EH (cell line): ENCODE results near the gene KREMEN2.
"Not testable (repeated sequence)": the region's sequence is repeated elsewhere in the genome, so short reads cannot be mapped to it uniquely, and the experiment has no call there.

Source experiments
- DNase-seq: peaks from one replicate; pipeline ENCODE4 v3.0.0-alpha.2; 2015; ENCODE audit warnings: low read depth

KREMEN2 gene

DNA sequence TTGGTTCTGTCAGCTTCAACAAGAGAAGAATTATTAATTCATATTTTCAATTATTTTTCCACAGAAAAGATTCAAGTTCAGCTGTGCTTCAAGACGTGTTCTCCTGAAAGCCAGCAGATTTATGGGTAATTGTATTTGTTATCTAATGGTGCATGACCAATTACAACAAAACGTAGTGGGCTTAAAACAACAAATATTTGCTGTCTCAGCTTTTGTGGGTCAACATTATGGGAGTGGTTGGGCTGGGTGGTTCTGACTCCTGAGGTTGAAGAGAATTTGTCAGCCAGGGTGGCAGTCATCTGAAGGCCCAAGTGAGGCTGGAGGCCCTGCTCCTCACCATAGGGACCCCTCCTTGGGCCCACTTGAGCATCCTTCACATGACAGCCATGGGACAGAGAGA lies 24.1 kb upstream of the KREMEN2 start:
- no peak for DNase-seq

DNA sequence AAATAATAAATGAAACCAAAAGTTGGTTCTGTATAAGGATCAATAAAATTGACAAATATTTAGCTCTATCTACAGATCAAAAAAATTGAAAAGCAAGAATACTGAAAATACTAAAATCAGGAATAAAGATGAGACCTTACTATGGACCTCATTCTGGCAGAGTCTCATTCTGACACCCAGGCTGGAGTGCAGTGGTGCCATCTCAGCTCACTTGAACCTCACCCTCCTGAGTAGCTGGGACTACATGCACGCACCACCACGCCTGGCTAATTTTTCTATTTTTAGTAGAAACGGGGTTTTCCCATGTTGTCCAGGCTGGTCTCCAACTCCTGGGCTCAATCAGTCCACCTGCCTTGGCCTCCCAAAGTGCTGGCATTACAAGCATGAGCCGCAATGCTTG lies 22.0 kb upstream of the KREMEN2 start:
- no peak for DNase-seq

DNA sequence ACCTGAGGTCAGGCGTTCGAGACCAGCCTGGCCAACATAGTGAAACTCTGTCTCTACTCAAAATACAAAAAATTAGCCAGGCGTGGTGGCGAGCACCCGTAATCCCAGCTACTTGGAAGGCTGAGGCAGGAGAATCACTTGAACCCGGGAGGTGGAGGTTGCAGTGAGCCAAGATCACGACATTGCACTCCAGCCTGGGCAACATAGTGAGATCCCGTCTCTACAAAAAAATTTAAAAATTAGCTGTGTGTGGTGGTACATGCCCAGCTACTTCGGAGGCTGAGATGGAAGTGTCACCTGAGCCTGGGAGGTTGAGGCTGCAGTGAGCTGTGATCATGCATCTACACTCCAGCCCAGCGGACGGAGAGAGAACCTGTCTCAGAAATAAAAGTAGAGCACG lies 20.4 kb upstream of the KREMEN2 start:
- DNase-seq = not testable (repeated sequence)

DNA sequence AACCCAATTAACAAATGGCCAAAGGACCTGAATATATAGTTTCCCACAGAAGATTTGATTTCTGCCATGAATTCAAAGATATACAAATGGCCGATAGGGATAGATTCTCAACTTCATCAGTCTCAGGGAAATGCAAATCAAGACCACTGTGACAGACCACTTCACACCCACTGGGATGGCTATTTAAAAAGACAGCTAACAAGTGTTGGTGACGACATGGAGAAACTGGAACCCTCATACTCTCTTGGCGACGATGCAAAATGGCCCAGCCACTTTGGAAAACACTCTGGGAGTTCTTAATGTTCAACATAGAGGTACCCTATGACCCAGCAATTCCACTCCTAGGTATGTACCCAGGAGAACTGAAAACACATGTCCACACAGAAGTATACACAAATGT lies 17.4 kb upstream of the KREMEN2 start:
- no peak for DNase-seq

DNA sequence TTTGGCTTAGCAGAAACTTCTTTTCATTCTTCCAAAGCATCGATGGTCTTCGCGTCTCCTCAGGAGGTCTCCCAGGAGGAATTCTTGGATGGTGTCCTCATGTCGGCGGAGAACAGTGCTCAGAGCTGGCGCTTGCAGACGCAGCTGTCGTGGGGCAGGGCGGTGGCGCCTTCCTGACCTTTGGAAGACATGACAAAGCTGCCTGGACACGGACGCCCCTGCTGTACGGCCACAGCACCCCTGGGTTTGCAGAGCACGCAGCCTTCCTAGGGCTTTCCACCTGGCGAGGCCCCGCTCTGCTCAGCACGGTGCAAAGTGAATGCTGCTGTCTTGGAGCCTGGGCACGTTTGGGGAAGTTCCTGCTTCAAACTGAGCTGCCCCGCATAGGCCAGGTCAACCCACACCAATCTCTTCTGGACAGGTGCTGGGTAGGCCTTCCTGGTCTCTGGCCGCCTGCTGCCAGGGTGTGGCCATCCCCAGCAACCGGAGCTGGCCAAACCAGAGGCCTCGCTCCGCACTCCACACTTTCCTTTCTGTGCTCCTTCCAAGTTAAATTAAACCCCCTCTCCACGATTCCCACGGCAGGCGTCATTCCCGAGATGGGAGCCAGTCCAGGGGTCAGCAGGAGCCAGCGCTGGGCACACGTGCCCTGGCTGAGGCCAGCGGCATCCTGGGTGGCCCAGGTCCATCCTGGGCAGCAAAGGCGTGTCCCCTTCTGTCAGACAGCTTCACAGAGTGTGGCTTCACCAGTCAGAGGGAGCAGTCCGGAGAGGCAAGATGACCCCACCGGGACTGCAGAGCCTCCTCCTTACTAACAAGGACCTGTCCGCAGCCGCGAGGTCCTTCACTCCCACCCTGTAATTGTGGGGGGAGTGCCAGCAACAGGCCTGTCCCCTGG lies 15.0 kb upstream of the KREMEN2 start:
- DNase-seq = no peak

DNA sequence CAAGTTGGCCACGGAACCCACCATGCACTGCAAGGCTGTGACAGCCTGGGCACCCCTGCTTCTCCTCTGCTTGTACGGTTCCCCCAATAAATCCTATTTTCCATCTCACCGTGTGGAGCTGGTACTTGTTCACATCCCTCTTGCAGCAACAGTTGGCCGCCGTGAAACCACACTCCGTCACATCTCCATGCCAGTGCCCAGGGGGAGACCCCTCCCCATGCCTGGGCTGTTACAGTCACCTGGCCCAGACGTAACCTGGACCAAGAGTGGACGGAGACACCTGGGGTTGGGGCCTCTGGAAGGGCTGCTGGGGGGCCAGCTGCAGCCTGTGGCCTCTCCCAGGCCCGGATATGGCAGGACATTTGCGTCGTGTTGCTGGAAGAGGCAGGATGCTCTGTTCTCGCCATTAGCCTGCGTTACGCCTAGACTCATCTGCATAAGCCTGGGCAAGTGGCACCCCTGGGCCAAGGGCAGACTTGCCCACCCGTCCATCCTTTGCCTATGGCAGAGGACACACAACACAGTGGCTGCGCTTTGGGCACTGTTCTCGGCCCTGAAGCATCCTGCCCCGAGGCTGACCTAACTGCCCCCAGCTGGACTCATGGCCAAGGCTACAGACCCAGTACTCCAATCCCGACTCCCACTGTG lies 14.2 kb upstream of the KREMEN2 start:
- DNase-seq = no peak

DNA sequence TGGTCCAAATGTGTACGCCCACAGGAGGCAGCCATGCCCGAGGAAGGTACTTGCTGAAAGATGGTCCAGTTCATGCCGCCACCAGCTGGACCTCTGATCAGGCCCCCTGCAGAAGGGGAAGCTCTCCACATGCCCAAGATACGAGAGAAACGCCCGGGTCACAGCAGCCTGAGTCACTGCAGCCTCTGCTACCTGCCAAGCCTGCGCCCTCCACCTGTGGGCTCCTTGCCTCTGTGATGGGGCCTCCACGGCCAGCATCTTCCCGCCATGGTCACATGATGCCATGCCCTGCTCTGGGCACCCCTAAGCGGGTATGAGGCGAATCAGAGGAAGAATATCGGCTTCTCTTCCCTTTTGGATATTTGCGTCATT lies 13.7 kb upstream of the KREMEN2 start:
- no peak for DNase-seq

DNA sequence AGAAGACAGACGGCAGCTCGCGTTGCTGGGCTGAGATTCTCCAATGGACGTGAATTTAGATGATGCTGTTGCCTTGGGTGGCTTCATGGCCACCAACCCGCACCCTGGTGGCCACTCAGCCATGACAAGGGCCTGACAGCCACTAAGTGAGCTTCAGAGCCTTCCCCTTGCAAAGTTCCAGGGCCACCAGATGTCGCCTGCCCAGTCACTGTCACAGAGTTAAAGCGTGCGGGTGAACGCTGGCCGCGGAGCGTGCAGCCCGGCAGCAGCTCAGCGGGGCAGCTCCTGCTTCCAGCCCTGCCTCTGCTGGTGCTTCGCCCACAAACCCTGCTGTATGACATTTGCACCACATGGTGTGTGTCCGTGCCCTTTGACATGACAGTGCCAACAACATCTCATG lies 13.3 kb upstream of the KREMEN2 start:
- no peak for DNase-seq

DNA sequence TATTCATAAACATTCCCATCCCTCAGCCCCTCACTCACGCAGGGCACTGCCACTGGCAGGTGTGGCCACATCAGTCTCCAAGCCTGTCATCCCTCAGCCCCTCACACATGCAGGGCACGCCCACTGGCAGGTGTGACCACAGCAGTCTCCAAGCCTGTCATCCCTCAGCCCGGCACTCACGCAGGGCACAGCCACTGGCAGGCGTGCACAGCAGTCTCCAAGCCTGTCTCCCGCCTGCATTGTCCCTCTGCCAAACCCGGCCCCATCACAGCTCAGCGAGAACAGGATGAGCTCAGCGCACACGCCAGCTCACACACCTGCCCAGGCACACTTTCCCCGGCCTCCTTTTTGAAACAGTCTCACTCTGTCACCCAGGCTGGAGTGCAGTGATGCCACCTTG lies 11.4 kb upstream of the KREMEN2 start:
- no peak for DNase-seq

DNA sequence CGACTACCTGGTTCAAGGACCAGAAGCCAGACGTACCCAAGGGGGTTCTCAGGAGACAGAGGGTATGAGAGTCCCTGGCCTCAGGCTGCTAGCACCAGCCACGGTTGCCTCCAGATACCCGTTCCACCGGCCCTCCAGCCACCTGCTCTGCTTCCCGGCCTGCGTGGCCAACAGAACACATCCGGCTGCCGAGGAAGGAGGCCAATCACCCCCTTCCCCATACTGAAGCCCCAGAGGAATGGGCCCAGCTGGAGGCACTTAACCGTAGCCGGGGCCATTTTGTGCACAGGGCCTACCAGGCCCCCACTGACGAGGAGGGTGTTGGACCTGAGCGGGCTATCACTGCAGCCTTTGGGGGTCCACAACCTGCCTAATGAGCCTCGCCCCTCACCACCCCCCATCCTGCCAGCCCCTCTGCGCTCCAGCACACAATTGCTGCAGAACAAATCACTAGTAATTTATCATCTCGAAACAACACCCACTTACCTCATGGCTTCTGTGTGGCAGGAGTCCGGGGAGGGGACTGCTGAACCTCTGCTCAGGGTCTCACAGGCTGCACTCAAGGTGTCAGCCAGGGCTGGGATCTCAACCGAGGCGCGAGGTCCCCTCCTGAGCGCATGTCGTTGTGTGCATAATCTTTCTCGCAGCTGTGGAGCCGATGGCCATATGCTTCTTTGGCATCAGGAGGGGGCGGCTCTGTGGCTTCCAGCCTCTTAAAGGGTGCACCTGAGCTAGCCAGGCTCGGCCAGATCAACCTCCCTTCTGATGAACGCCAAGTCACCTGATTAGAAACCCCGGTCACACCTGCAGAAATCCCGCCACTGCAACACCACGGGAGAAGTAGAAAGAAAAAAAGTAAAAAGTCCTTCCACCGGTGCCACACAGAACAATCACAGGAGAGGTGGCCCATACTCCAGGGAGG lies 10.1 kb upstream of the KREMEN2 start:
- DNase-seq = no peak

DNA sequence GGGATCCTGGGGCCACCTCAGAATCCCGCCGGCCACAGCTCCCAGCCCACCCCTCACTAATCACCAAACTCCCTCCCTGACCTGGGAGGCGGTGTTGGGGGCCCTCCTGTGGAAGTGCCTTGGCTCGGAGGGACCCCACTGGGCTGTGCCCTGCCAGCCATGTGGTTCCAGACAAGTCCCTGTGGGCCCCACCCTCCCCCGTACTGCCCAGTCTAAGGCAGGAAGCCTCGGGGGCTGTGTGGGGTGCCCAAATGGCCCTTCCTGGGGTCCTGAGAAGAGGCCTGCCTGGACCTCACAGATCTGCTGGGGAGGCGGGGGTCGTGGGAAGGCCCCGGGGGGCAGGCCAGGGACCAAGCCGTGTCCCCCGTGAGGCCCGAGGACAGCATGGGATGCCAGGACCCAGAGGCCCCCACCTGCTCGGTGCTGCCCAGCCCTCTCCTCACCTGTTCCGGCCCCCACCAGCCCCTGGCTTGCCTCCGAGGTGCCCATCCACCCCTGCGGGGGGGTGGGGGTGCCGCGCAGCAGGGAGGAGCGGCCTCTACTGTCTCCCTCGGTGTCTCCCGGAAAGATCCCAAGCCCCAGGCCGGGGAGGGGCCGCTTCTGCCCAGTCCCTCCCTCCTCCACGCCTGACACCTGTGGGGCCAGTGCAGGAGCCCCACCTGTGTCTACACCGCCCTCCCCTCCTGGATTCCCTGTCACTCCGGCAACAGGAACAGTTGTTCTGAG lies 9.3 kb upstream of the KREMEN2 start:
- no peak for DNase-seq

DNA sequence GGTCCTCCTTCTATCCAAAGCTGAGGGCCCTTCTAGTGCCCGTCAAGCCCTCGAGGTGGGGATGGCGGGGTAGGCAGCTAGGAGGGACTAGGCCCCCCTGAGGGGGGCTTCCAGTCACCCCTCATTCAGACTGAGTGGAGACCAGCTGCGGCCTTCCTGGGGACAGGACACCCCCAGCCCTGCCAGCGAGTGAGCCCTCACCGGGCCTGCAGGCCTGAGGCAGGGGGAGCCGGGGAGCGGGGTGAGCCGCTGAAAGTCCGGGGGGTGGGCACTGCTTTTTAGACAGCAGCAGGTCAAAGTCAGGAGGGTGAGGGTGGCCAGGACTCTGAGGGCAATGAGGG lies 8.7 kb upstream of the KREMEN2 start:
- no peak for DNase-seq

DNA sequence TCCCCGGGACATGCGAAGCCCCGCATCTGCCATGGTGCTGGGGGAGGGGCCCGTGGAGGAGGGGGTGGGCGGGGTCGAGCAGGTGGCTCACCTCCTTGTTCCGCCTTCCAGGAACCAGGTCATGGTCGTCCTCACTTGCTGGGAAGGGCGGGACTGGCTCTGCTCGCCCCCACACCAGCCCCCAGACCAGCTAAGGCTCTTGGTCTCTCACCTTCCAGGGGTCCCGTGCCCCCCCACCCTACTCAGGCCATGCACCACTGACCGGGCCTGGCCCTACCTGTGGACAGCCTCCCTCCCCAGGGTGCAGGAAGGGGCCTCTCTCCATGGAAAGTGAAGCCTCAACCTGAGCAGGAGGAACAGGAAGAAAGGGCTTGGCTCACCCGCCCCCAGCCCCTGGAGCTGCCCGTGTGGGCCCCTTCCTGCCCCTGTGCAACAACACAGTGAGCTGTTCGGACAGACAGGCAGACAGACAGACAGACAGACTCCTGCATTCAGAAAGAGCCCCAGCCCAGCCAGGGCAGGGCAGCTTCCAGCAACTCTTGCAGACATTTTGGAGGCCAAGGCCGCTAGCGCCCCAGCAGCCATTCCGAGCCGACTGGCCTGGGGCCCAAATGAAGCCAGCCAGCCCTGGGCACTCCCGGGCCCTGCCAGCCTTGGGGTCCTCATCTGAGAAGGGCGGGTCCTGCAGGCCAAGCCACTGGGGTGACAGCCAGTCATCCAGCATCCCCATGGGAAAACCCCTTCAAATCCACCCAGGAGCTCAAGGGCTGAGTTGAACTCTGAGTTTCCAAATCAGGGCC lies 8.1 kb upstream of the KREMEN2 start:
- DNase-seq = no peak

DNA sequence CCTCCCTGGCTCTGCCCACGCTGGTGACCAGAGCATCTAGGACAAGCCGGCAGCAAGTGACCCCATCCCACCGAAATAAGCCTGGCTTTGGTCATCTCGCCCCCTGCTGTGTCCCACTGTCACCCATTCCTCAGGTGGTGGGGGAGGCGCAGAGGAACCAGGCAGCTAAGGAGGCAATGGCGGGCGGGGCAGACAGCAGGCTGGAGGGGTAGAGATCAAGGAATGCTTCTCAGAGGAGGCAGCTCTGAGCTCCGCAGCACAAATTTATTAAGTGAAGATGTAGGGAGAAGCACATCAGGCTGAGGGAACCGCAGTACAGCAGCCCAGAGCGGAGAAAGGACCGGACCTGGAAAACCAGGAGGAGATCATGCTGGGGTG lies 7.5 kb upstream of the KREMEN2 start:
- DNase-seq = no peak

DNA sequence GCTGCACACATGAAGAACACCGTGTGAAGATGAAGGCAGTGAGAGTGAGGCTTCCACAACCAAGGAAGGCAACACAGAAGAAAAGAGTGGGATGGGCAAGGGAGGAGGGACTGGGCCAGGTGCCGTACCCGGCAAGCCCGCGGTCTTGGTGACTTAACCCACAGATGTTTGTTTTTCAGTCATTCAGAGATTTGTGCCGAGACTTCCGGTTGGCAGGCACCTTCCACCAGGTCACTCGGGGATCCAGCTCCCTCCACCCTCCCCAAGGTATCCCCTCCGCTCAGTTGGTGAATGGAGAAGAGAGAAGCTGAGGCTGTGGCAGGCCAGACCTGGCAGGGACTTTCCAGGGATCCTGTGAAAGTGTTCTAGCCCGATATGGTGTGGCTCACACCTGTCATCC lies 4.9 kb upstream of the KREMEN2 start:
- no peak for DNase-seq

DNA sequence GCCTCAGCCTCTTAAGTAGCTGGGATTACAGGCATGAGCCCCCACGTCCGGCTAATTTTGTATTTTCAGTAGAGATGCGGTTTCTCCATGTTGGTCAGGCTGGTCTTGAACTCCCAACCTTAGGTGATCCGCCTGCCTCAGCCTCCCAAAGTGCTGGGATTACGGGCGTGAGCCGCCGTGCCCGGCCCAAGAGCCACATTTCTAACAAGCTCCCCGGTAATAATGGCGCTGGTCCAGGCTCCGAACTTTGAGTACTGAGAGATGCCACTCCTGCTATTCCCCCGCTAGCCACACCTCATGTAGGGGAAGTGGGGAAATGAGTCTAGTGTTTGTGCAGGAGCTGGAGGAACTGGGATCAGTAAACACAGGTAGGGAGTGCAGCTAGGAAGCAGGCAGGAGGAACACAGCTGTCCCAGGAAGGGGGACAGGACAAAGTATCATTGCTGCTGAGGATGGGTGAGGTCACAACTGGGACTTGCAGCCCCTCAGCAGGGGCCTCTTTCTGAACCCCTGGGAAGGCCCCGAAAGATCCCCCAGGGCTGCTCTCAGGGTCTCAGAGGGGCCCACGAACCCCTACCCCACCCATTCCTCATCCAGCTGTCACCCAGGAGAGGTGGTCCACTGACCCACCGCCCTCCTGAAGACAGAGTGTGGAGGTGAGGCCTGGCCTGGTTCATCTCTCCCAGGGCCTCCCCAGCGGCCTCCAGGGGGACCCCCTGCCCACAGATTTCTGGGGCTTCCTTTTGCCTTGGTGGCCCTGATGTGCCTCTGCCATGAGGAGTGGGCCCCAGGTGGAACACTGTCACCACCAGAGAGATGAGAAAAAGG lies 3.7 kb upstream of the KREMEN2 start:
- no peak for DNase-seq

DNA sequence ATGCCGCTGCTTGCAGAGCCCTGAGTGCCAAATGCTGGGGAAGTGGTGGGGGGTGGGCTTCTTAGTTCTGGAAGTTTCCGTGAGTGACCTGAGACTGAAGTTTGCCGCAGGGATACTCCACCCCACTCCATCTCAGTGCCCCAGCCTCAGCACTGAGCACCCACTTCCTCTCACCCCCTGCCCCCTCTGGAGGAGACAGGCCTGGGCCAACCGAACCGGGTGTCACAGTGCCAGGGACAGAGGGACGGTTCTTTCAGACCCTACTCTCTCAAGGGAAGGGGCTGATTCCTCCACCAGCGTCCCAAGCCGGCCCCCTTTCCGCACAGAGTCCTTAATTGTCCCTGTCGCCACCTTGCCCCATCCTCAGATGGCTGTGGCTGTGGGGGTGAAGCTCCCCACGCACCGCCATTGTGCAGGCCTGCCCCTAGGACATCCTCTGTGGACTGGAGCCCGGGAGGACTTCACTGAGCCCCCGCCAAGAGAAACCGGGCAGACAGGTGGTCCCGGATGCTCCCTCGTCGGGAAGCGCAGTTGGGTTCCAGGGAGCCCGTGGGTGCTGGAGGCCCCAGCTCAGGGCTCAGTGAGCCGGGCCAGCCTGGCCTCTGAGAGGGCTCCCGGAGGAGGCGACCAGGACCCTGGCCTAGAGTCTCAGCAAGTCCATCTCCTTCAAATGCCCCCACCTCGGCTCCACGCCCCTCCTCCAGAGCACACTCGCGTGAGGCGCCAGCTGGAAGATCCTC lies 1.6 kb upstream of the KREMEN2 start:
- no peak for DNase-seq

DNA sequence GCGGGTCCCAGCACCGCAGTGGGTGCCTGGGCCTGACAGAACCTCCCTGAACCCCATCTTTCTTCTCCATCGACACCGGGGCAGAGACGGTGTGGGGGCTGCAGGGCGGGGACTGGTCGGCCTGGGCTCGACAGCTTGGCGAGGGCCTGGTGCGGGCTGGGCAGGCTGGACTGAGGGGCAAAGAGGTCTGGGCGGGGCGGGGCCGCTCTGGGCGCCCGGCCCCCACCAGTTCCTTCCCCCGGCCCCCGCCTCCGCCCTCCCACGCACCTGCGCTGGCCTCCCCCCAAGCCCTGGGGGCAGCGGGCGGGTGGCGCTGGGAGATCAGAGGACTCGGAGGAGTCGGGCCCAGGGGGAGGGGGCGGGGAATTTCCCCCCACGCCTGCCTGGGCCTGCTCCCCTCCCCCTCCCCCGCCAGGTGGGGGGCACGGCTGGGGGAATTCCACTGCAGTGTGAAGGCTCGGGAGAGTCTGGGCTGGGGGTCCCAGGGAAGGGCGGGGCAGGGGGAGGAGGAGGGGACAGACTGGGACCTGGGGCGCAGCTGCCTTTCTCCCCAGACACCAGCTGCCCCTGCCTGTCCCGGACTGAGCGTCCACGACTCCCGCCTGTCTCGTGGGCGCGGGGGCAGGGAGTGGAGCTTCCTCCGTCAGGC lies 877 bp upstream of the KREMEN2 start:
- no peak for DNase-seq
